CD1c-positive myeloid dendritic cell (primary cell): ENCODE data around the gene RGS12.
"Not testable (repeated sequence)": the region's sequence is repeated elsewhere in the genome, so short reads cannot be mapped to it uniquely, and the experiment has no call there.

Experiments
- DNase-seq: peaks from one replicate; pipeline ENCODE4 v3.0.0-alpha.2; 2016; ENCODE audit errors: extremely low spot score

The RGS12 gene

DNA sequence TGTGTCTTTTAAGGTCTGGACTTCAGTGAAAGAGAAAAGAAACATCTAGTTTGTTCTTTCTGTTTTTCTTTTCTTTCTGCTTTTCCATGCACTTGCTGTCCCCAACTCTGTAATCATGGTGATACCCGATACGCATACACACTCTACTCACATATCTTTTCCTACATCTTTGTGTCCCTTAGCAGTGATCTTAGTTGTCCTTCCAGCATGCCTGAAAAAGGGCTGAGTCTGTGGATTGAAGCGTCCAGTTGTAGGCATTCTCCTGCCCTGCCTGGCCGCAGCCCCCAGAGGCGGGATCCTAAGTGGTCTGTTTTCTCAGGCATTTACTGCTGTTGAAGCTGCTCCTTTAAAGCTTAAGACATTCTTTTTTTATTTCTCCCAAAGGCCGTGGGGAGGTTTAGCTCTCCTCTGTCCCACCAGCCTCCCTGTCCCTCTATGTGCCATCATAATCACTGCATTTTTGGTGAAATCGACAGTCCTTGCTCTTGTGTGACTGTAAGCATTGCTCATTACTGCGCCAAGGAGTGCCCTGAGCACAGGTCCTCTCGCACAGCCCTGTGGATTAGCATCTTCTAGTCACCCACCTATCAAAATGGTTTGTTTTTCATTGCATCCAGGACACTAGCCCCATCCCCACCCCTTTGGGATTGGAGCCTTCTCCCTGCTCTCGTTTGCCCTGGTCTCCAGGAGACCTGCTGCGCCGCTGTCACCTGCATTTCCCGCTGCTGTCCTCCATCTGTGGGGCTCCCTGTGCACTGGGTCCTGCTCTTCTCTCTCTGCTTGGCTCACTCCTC lies 4.4 kb downstream of the RGS12 start:
- DNase-seq: no peak

DNA sequence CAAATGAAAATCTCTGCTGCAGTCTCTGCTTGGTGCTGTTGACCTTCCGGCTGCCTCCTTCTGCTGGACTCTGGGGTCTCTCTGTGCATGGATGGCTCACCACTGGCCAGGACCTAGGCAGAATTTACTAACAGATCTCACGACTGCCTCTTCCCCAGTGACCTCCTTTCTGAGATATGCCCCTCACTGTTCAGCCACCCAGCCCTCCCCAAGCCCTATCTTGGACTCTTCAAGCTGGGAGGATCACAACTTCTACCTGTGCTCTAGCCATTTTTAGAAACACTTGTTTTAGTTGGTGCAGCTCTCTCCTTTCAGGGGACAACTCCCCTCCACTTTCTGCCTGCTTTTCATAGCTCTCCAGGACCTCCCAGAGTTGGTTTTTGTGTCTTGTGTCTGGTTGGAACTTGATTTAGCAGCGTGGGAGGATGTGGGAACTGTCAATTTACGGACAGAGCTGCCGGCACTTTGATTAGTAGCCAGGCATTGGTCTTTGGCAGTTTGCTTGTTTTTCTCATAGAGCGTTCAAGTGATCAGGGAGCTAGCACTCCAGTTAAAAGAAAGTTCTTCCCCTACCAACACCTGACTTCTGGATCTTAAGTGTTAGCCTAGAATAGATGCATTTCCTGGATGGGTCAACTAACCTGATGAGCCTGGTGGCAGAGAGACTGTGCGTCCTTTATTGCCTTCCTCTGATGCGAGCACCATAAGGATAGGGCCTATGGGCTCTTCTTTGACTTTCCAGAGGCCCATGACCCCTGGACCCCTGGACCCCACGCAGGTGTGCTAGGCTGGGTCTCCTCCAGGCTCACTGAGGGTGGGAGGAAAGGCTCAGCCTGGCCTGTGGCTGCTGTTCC lies 6.5 kb downstream of the RGS12 start:
- no peak for DNase-seq

DNA sequence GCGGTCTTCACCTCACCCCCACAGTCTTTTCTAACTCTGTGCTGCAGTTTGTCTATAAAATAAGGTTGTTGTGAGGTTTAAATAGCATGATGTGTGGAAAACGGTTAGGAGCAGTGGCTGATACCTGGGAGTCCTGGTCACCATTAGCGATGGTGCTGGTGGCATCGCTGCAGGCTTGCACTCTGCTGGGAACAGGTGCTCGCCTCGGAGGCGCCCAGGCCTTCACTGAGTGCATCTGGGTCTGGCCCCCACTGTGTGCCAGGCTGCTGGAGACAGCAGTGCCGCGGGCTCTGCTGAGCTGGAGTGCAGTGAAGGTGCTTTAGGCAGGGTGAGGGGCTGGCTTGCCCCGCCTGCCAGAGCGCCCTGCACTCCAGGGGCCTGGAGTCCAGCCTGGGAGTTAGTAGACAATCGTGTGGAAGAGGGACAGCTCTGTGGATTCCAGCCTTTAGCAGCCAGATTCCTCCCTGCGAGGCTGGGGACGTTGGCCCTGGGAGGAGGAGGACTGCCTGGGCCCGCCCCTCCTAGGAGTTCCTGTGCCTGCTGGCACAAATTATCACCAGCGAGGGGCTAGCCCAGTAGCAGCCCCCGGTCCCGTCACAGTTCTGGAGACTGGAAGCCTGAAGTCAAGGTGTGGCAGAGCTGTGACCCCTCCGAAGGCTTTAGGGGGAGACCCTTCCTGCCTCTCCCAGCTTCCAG lies 7.3 kb downstream of the RGS12 start:
- no peak for DNase-seq

DNA sequence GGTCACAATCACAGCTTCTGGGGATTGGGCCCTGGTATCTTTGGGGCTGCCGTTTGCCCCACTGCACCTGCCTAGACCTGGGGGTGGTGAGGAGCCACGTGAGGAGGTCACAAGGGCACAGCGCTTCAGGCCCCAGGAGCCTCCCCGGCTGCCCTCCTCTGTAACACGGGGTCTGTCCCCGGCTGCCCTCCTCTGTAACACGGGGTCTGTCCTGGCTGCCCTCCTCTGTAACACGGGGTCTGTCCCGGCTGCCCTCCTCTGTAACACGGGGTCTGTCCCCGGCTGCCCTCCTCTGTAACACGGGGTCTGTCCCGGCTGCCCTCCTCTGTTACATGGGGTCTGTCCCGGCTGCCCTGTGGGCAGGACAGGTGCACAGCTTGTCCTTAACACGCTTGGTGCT lies 8.1 kb downstream of the RGS12 start:
- DNase-seq: not testable (repeated sequence)

DNA sequence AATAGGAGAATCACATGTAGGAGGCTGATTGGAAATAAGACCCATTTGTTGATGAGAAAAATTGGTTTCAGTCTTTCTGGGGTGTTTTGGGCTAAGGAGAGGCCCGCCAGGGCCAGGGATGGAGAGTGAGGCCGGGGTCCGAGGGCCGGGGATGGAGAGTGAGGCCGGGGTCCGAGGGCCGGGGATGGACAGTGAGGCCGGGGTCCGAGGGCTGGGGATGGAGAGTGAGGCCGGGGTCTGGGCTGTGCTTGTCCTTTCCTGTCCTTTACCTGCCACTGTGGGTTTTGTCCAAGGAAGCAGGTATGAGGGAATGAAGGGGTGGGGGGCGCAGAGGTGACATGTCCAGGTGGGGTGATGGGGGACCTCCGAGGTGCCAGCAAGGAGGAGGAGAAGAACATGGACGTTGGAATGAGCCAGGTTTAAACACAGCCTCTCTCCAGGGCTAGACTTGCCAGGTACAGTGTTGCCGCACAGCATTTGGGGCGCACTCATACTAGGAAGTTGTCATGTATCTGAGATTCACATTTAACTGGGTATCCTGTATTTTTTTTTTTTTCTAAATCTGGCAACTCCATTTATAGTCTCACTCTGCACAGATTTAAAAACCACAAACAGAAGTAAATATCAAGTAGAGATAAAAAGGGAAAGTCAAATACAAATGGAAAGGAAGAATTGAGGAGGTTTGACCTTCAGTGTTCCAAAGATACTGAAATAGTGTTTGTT lies 8.8 kb downstream of the RGS12 start:
- DNase-seq: no peak

DNA sequence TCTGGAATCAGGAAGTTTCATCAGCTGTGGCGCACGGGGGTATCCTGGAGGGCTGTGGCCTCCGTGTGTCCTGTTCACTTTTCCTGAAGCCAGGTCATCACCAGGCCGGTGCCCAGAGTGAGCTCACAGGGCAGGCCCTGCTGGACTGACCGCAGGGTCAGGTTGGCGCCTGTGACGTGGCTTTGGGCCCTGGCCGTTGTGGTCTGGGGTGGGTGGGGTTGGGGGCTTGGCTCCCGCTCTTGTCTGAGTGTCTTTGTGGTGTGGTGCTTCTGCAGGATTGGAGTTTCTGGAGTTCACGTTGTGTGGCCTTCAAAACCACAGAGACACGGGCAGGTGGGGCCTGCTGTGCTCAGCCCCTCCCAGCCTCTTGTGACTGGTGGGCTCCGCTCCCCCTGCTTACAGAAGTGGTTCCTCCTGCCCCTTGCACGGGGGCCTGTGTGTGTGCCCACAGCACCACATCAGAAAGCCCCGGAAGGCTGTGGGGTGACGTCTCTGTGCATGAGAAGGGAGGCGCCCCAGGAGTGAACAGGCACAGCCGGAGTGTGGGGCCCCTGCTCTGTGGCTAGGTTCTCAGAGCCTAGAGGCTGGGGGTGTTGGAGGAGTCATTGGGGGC lies 9.5 kb downstream of the RGS12 start:
- DNase-seq: peak; percentile 45

DNA sequence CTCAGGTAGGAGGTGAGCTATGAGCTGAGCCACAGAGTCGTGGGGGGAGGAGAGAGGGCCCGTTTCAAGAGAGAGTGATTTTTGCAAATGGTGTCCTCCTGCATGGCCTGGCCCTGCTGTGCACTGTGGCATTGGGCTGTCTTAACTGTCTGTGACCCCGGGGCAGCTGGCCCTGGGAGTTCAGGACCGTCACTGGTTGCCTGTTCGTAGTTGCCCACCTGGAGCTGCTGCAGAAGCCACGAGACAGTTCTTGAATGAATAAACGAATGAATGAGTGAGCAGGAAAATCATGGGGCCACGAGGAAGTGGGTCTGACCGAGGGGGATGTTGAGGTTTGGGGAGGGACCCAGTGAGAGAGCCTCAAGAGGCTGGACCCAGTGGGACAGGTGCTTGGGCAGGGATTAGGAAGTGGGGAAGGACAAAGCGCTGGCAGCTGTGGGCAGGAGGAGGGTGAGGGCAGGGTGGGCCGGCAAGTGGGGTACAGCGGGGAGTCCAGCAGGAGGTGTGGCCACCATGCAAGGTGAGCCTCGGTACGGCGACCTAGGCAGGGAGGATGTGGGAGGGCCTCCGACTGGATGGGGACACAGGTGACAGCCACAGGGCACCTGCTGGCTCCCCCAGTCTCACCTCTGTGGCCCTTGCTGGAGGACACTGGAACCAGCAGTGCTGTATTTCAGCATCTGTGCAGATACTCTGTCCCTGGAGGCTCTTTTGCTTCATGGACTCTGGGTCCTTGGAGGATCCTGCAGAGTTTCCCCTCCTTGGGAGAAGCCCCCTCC lies 10.2 kb downstream of the RGS12 start:
- no peak for DNase-seq

DNA sequence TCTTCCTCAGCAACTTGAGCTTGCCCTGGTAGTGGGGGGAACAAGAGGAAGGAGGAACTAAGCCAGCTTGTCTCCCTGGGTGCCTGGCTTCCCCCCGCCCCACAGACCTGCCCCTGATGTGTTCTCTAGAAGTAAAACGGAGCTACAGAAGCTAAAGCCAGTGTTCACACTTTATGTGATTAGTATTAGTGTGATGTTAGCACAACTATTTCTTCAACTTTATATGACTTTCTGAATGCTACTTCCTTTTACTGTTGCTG lies 10.7 kb downstream of the RGS12 start:
- DNase-seq: no peak

DNA sequence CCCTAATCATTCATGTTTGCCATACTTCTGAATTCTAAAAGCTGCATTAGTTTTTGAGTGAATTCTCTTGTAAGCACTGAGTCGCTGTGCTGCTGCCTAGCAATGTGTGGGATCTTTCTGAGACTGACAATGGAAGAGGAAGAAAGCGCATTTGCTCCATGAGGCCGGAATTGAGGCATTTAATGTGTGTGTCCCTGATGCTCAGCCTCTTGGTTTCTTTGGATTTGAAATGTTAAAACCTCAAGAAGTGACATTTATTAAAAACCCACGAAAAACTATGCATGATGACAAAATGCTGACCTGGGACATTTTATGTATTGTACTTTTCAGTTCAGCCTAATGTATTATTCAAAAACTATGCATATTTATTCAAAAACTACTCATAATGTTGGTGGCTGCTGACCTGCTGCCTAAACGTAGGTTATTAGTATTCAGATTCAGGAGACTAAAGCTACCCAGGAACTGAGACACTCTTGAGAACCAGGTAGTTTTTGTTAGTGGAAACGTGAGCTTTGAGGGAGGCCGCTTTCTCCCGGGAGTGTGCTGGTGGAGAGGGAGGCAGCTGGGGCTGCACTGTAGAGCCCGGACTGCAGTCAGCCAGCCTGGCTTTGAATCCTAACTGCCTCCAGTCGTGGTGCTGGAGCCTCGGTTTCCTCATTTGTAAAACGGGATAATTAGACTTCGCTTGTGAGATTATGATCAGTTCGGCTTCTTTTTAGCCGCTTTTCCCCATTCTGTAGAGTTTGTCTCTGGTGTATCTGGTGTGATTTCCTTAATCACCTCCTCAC lies 11.3 kb downstream of the RGS12 start:
- DNase-seq: no peak

DNA sequence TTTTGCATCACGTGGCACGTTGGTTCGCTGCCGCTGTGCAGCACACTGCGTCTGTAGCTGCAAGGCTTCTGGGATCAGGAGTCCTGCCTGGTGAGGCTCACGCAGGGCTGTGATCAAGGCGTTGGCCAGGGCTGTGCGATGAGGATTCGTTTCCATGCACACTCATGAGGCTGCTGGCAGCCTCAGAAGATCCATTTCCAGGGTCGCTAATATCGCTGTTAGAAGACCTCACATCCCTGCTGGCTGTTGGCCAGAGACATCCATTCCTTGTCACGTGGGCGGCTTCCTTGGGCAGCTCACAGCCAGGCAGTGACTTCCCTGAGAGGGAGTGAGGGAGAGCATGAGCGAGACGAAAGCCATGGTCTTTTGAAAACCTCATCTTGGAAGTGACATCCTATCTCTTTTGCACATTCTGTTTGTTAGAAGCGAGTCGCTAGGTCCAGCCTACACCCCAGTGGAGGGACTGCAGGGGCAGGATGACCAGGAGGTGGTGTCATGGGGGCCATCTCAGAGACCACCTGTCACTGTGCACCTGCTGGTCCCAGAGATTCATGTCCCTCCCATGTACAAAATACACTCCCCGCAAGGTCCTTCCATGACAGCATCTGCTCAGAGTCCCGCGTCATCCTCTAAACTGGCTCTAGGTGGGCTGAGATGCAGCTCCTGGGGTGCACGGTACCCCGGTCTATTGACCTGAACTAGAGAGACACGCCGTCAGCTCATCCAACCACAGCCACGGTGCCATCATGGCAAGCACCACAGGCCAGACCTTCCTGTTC lies 12.2 kb downstream of the RGS12 start:
- no peak for DNase-seq

DNA sequence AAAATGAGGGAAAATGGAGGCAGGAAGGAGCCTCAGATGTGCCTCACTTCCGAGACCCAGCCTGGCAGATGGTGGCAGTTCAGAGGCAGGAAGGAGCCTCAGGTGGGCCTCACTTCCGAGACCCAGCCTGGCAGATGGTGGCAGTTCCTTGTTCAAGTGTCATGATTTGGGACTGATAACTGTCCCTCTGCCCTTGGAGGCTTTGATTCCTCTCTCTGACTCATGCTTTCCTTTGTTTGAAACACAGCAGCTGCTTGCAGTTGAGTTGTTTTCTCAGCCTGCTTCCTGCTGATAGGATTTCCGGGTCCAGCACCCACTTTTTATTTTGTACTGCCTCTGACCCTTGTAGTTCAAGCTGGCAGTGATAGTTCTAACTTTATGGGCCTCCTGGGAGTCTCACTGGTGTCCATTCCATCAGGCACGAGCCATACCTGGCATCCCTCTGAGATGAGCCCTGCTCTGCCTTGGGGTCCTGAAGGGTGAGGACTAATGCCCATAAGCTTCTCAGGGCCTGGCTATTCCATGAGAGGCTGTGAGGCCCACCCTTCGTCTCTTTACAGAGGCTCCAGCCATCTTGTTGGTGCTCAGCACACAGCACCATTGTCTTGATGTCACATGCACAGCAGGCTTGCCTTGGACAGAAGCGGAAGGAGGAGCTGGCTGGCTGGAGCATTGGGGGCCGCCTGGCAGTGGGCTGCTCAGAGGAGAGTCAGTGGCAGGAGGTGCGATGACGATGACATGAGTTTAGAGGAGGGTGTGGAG lies 13.0 kb downstream of the RGS12 start:
- no peak for DNase-seq

DNA sequence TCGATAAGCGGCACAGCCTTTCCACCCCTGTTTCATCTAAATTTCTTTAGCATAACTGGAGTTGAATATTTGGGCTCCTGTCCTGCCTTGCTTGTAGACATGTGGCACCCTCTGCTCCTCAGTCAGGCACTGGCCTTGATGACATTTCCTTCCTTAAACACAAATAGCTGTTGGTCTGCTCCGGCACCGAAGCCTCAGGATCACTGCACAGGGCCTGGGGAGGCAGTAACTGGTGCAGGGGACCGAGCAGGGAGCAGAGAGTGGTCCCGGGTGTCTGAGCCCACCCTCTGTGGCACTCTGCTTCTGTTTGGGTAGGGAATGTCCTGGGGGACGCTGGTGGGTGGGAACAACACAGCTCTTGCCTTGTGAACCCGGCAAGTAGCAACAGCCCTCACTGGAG lies 13.6 kb downstream of the RGS12 start:
- DNase-seq: no peak

DNA sequence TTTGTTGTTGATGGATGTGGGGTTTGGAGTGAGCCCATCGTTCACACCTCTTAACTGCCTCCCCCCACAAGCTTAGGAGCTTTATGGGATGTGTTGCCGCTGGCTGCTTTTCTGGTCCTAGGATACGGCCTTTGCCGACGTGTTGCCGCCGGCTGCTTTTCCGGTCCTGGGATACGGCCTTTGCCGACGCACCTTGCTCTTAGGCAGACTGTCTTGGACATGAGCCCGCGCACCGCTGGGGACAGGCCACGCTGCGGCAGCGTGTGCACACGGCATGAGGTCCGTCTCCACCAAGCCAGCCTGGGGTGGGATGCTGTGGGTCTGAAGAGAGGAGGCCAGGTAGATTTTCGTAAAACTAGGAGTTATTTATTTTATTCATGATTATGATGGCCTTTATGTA lies 14.2 kb downstream of the RGS12 start:
- DNase-seq: no peak

DNA sequence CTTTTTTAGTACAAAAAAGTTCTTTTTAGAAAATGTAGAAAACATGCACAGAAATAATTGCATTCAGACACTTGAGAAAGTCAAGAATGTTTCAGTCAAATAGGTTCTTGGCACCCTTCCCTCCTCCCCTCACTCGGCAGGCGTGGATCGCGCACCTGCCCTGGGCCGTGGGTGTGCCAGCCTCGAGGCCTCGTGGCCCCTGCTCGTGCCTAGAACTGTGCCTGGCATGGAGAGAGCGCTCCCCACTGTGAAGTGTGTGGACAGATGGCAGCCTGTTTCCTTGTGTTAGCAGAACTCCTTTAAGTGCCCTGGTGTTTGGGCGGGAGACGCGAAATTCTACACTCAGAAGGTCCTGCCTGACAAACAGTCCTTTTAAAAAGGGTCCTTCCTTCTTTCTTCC lies 14.7 kb downstream of the RGS12 start:
- no peak for DNase-seq

DNA sequence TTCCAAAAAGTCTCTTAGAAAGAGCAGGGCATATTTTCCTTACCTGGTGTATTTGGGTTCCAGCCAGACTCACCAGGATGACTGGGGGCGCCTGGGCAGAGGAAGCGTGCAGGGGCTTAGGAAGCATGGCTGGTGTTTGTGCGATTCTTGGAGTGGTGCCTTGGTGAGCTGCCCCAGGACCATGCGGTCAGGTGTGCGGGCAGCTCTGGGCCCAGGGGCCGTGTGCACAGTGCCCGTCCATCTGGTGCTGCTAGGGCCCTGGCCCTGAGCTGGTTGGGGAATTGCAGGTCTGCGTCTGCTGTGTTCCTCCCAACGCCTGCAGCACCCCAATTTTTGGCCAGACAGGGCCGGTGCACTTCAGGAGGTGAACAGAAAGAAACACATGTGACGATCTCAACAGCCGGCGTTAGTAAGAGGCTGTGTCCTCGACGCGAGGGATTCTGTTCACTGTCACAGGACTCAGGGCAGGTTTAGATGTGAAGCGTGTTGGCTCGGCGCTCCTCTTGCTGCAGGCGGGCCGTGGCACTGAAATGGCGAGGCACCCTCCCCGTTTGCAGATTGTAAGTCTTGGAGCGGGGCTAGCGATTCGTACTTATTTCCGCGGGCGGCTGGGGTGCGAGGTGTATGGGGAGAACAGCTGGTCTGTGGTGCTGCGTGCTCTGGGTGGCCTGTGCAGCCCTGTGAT lies 15.2 kb downstream of the RGS12 start:
- no peak for DNase-seq

DNA sequence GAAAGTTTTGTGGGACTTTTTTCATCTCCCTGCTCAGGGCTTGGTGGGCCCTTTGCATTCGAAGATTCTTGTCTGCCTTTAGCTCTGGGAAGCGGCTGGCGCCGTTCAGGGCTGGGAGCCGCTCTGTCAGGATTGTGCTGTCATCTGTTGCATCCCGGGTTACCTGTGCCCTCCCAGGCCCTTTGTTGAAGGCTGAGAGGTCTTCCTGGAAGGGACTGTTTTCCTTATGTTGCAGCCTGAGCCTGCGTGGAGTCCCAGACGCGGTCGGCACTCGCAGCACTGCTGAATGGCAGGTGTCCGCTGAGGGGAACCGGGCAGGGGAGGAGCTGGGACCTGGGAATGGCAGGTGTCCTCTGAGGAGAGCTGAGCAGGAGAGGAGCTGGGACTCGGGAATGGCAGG lies 15.9 kb downstream of the RGS12 start:
- DNase-seq: no peak

DNA sequence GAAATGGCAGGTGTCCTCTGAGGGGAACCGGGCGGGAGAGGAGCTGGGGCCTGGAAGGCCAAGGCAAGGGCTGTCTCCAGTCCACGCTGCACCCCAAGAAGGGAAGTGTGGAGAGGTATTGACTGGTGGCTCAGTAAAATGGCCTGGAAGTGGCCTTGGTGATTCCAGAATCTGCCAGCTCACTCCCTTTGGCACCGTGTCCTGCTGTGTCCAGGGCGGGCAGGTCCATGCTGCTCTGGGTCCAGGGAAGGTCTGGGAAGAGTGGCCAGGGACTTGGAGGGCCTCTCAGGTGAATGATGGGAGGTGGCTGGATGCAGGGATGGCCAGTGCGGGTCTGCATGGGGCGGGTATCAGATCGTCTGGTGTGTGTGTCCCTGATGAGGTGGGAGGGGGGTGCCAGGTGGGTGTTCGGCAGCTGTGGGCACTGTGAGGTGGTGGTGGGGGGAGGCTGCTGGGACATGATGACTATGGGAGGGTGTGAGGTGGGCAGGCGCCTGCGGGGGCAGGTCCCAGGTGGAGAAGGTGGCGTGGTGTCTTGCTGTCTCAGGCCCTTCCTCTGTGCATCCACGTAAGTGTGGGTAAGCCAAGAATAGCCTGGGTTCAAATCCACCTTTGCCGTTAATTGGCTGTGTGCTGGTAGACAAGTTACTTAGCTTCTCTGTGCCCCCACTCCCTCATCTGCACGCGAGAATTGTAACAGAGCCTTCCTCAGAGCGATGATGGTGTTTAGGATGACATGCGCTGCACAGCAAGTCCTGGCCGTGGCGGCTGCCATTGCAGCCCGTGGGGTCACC lies 17.7 kb downstream of the RGS12 start:
- no peak for DNase-seq
